Panc1 (cell line): ENCODE results near the gene TEDC2. TPM values are rescaled to one million over a fixed set of nuclear protein-coding genes. Genes with fewer than 3 reads are reported as not detected.

Source experiments
- ATAC-seq: fragments of 200-7000 bp; cut with Tn5 transposase; 2 replicates; pipeline ENCODE4 v1.9.1; 2020; ENCODE audit warnings: mild to moderate bottlenecking, moderate library complexity
- BruUV-seq: library from RNA; stranded (reverse); fragments of 400-500 nt; replicated peaks from 2 replicates; lab custom pipeline; 2021; lab: Mats Ljungman, UMichigan
- CTCF ChIA-PET: fragments of 300-600 bp; sonication (Branson Sonifier 250); formaldehyde crosslinking; loops from one replicate; lab custom pipeline; 2022; ENCODE audit warnings: antibody characterized with exemption; lab: Charles Lee
- POLR2A ChIA-PET: fragments of 300-600 bp; sonication (Branson Sonifier 250); formaldehyde crosslinking; loops from one replicate; lab custom pipeline; 2022; ENCODE audit warnings: antibody characterized with exemption; lab: Charles Lee
- DNase-seq: peaks from one replicate; pipeline ENCODE4 v3.0.0-alpha.2; 2010; ENCODE audit warnings: low read depth, low spot score
- H3K27ac ChIP-seq: 2 replicates; pipeline ENCODE4 v1.5.1; 2011; ENCODE audit warnings: mild to moderate bottlenecking, low read length, inconsistent platforms
- H3K27me3 ChIP-seq: fragments of 200-500 bp; sonication (Bioruptor generic); 2 replicates; pipeline ENCODE4 v1.6.0; 2014; ENCODE audit warnings: low read length, inconsistent platforms; ENCODE audit not compliant: control insufficient read depth, insufficient read depth
- H3K36me3 ChIP-seq: fragments of 200-500 bp; sonication (Bioruptor generic); 2 replicates; pipeline ENCODE4 v1.5.1; 2014; ENCODE audit warnings: inconsistent platforms, mild to moderate bottlenecking, low read length, moderate library complexity; ENCODE audit not compliant: control insufficient read depth, insufficient read depth
- H3K4me1 ChIP-seq: 2 replicates; pipeline ENCODE4 v1.5.1; 2011; ENCODE audit warnings: inconsistent platforms, mild to moderate bottlenecking, low read length, moderate library complexity; ENCODE audit not compliant: control insufficient read depth, insufficient read depth
- H3K4me3 ChIP-seq, 2 experiments: 2 replicates each; pipeline ENCODE4 v1.5.1; 2011 to 2012; ENCODE audit warnings: low read depth in 2 of 2, low read length in 2 of 2, mild to moderate bottlenecking in 2 of 2, inconsistent platforms in 1 of 2, moderate library complexity in 1 of 2
- H3K9me3 ChIP-seq: fragments of 200-500 bp; sonication (Bioruptor generic); 2 replicates; pipeline ENCODE4 v1.5.1; 2014; ENCODE audit warnings: low read depth, mild to moderate bottlenecking, inconsistent platforms, low read length, moderate library complexity; ENCODE audit not compliant: control insufficient read depth, insufficient read depth
- CTCF ChIP-seq: fragments of 450-650 bp; IDR thresholded peaks from 2 replicates; pipeline ENCODE4 v1.5.1; 2017; ENCODE audit warnings: mild to moderate bottlenecking
- POLR2AphosphoS5 ChIP-seq: IDR thresholded peaks from 2 replicates; pipeline ENCODE4 v1.6.1; 2012; ENCODE audit warnings: mild to moderate bottlenecking, low read depth, low read length, moderate library complexity
- REST ChIP-seq, 2 experiments: IDR thresholded peaks; 2 replicates each; pipeline ENCODE4 v1.6.1; 2011 to 2012; ENCODE audit warnings: low read depth in 2 of 2, control low read depth in 1 of 2, low read length in 1 of 2, mild to moderate bottlenecking in 1 of 2, moderate library complexity in 1 of 2; ENCODE audit not compliant: insufficient read depth in 1 of 2
- SIN3A ChIP-seq: IDR thresholded peaks from 2 replicates; pipeline ENCODE4 v1.6.1; 2012; ENCODE audit warnings: low read depth, mild to moderate bottlenecking, low read length, moderate library complexity, borderline replicate concordance; ENCODE audit not compliant: insufficient read depth
- TCF7L2 ChIP-seq: IDR thresholded peaks from 2 replicates; pipeline ENCODE4 v1.6.1; 2011; ENCODE audit warnings: mild to moderate bottlenecking, low read depth, low read length, inconsistent platforms
- in situ Hi-C: cut with HindIII; loops from 2 replicates; pipeline ENCODE4 v1.10.0; 2016; ENCODE audit warnings: low sequenced_read_pairs, low pct_unique_long_range_greater_than_20kb
- intact Hi-C: fragments of 100-400 bp; cut with micrococcal nuclease; formaldehyde crosslinking; loops from one replicate; pipeline ENCODE4 v1.10.0; 2022; ENCODE audit not compliant: unreplicated experiment
- total RNA-seq: library from RNA; stranded (reverse); gene quantifications from one replicate; pipeline ENCODE4 v1.2.1, GENCODE V29; 2021; ENCODE audit not compliant: unreplicated experiment

The TEDC2 gene
- total RNA-seq, 1 experiment from 2014 or later, result 25.0 TPM

DNA sequence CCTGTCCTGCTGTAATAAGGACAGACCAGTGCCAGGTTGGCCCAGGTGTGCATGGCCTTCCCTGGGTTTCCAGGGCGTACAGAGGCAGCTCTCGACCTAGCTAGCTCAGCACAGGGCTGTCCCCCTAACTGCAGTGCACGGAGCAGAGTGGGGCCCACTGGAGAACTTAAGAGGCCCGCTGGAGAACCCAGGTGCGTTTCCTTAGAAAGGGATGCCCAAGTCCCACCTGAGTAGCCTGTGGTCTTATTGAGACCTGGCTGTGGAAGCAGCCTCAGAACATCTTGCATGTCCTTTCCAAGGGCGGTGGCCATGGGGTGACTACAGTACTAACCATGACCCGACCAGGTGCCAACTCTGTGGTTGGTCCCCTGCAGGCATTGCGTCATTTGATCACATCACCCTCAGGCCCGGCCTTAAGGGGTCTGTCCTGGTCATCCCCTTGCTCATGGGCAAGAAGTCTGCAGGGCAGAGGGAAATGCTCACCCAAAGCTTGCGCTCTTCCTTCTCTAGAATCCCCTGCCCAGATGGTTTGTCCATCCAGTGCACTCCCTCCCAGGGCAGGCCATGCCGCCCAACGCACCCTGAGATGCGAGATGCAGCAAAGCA is 34.0 kb upstream of the TEDC2 start:
- no peak for ATAC-seq
- no peak overlapping the region for H3K4me3 ChIP-seq
- no TSS peak for BruUV-seq
- POLR2A ChIA-PET, result no interaction called here
- in situ Hi-C loops (no loop called here), intact Hi-C loops (no loop called here)
- no peak for TF ChIP-seq TCF7L2
- TF ChIP-seq POLR2AphosphoS5, result no peak
- TF ChIP-seq CTCF, result no peak
- TF ChIP-seq SIN3A, result no peak
- no peak for TF ChIP-seq REST (IDR thresholded peaks at IDR 0.05; ENCODE audit: insufficient read depth in 1 of 2, low read depth in 2 of 2, low read length in 1 of 2)
- peaks cover 15% of the 10 kb centered on the region for H3K4me1 ChIP-seq
- no peak for DNase-seq
- H3K36me3 ChIP-seq, result peaks cover 7% of the 10 kb centered on the region
- no peaks in the 10 kb centered on the region for H3K27me3 ChIP-seq
- CTCF ChIA-PET, result interaction anchor here (0.7 kb wide), 1 partner anchor 1302 kb away, joined by 3 read pairs; no protein-coding TSS in a partner anchor
- H3K9me3 ChIP-seq, result no peaks in the 10 kb centered on the region
- no peak overlapping the region for H3K27ac ChIP-seq

DNA sequence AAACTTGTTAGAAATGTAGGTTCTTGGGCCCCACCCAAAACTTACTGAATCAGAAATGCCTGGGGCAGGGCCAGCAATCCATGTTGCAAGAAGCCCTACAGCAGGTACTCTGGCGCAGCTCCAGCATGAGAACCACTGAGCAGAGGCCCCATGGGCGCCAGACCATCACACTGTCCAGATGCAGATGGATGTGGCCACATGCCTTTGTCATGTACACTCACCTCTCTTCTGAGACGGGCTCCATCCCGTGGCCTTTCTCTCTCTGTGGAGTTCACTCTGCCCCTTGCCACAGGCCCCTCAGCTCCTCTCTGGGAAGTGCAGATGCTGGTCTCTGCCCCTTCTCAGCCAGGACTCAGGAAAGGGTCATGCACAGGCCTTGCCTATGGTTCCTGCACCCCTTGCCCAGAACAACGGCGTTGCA is 33.0 kb upstream of the TEDC2 start:
- Histone ChIP-seq H3K9me3 (no peaks in the 10 kb centered on the region), H3K4me1 (peaks cover 19% of the 10 kb centered on the region), H3K36me3 (peaks cover 11% of the 10 kb centered on the region), H3K27me3 (no peaks in the 10 kb centered on the region), H3K27ac (no peak overlapping the region; the same call in 1 of the 2 replicates), H3K4me3 (no peak overlapping the region)
- ATAC-seq (no peak), DNase-seq (no peak)
- intact Hi-C loops (no loop called here), in situ Hi-C loops (no loop called here)
- POLR2A ChIA-PET, result no interaction called here
- no TSS peak for BruUV-seq
- TF ChIP-seq POLR2AphosphoS5 (no peak), SIN3A (no peak), TCF7L2 (no peak), CTCF (no peak), REST (IDR thresholded peaks at IDR 0.05; ENCODE audit: insufficient read depth in 1 of 2, low read depth in 2 of 2, low read length in 1 of 2) (no peak)
- CTCF ChIA-PET, result interaction anchor here (0.6 kb wide), 1 partner anchor 25 kb away, joined by 3 read pairs; no protein-coding TSS in a partner anchor
